ENCODE results near the gene SLC22A12.

Gene SLC22A12

GRCh38 chr11:64590763-64591221, at the start of gene SLC22A12:
Gene SLC22A12 (plus strand): TSS chr11:64591220. CDS start chr11:64591557, 337 bp downstream.
- Histone ChIP-seq H3K9me3 (ENCODE audit: control insufficient read depth in 1 of 2, low read length in 2 of 2) (peaks cover 9 to 20% of the 10 kb centered on the region in 2 donors), H3K36me3 (ENCODE audit: control insufficient read depth in 1 of 2, insufficient read depth in 2 of 2, low read length in 2 of 2) (no peaks in the 10 kb centered on the region), H3K4me1 (ENCODE audit: control insufficient read depth in 1 of 2, insufficient read depth in 2 of 2, low read length in 2 of 2) (no peaks in the 10 kb centered on the region), H3K27ac (ENCODE audit: low read length) (no peak within 1 kb of the TSS), H3K27me3 (ENCODE audit: low read depth, low read length) (no peaks in the 10 kb centered on the region), H3K4me3 (ENCODE audit: low read depth in 1 of 2, low read length in 2 of 2) (no peak within 1 kb of the TSS)

DNA sequence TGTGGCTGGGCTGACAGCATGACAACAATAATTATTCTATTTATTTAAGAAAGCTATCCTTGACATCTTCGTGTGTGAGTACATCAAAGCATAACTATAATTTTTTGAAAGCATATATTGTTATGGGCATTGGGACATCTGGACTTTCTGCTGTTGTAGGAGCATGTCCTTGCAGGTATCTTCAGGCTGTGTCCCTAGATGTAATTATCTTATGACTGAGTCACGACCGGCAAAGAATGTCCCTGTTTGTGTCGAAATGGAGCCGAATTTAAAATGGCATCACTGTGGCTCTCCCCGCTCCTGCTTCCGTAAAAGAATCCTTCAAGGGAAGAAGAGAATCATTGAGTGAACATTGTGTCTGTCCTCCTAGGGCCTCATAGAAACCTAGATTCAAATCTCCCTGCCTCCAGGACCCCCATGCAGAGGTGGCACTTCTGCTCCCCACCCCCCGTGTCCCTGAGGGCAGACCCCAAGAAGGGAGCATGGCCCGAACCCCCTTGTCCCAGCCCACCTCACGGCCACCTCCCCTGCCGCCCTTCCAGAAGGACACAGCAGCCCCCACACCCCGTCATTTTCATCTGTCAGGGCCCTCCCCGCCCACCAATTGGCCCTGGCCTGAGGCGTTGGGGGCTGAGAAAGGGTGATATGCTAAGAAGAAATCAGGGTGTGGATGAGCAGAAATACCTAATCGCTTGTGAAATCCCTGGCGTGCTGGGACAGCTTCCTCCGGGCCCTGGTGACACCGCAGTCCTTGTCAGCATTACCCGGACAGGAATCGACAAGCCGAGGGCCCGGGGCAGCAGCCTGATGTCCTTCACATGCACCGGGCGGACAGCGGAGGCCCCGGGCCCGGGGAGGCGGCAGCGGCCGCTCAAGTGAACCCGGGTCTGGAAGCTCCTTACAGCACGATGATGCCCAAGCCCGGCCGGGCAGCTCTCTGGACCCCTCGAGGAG, 48.6 kb upstream of the SLC22A12 start:
- Histone ChIP-seq H3K4me1 (ENCODE audit: control insufficient read depth in 1 of 2, insufficient read depth in 2 of 2, low read length in 2 of 2) (no peaks in the 10 kb centered on the region), H3K4me3 (ENCODE audit: low read depth in 1 of 2, low read length in 2 of 2) (no peak overlapping the region), H3K36me3 (ENCODE audit: control insufficient read depth in 1 of 2, insufficient read depth in 2 of 2, low read length in 2 of 2) (no peaks in the 10 kb centered on the region), H3K9me3 (ENCODE audit: control insufficient read depth in 1 of 2, low read length in 2 of 2) (no peaks in the 10 kb centered on the region), H3K27ac (ENCODE audit: low read length) (no peak overlapping the region), H3K27me3 (ENCODE audit: low read depth, low read length) (no peaks in the 10 kb centered on the region)

DNA sequence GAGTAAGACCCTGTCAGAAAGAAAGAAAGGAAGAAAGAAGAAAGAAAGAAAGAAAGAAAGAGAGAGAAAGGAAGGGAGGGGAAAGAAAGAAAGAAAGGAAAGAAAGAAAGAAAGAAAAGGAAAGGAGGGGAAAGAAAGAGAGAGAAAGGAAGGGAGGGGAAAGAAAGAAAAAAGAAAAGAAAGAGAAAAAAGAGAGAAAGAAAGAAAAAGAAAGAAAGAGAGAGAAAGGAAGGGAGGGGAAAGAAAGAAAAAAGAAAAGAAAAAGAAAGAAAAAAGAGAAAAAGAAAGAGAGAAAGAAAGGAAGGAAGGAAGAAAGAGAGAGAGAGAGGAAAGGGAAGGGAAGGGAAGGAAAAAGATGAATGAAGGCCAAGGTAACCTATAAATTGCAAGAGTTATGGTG, 47.2 kb upstream of the SLC22A12 start:
- Histone ChIP-seq H3K9me3 (ENCODE audit: control insufficient read depth in 1 of 2, low read length in 2 of 2) (no peaks in the 10 kb centered on the region), H3K27me3 (ENCODE audit: low read depth, low read length) (no peaks in the 10 kb centered on the region), H3K27ac (ENCODE audit: low read length) (no peak overlapping the region), H3K4me3 (ENCODE audit: low read depth in 1 of 2, low read length in 2 of 2) (no peak overlapping the region), H3K36me3 (ENCODE audit: control insufficient read depth in 1 of 2, insufficient read depth in 2 of 2, low read length in 2 of 2) (no peaks in the 10 kb centered on the region), H3K4me1 (ENCODE audit: control insufficient read depth in 1 of 2, insufficient read depth in 2 of 2, low read length in 2 of 2) (no peaks in the 10 kb centered on the region)

GRCh38 chr11:64544616-64545296, 46.3 kb upstream of the SLC22A12 start:
- no peaks in the 10 kb centered on the region for H3K36me3 ChIP-seq (ENCODE audit: control insufficient read depth in 1 of 2, insufficient read depth in 2 of 2, low read length in 2 of 2)
- H3K9me3 ChIP-seq (ENCODE audit: control insufficient read depth in 1 of 2, low read length in 2 of 2): no peaks in the 10 kb centered on the region
- no peaks in the 10 kb centered on the region for H3K4me1 ChIP-seq (ENCODE audit: control insufficient read depth in 1 of 2, insufficient read depth in 2 of 2, low read length in 2 of 2)
- H3K27me3 ChIP-seq (ENCODE audit: low read depth, low read length): no peaks in the 10 kb centered on the region
- no peak overlapping the region for H3K27ac ChIP-seq (ENCODE audit: low read length)
- no peak overlapping the region for H3K4me3 ChIP-seq (ENCODE audit: low read depth in 1 of 2, low read length in 2 of 2)

GRCh38 chr11:64545619-64546018, 45.4 kb upstream of the SLC22A12 start:
- H3K4me3 ChIP-seq (ENCODE audit: low read depth in 1 of 2, low read length in 2 of 2): no peak overlapping the region
- no peaks in the 10 kb centered on the region for H3K9me3 ChIP-seq (ENCODE audit: control insufficient read depth in 1 of 2, low read length in 2 of 2)
- no peaks in the 10 kb centered on the region for H3K36me3 ChIP-seq (ENCODE audit: control insufficient read depth in 1 of 2, insufficient read depth in 2 of 2, low read length in 2 of 2)
- no peaks in the 10 kb centered on the region for H3K27me3 ChIP-seq (ENCODE audit: low read depth, low read length)
- H3K4me1 ChIP-seq (ENCODE audit: control insufficient read depth in 1 of 2, insufficient read depth in 2 of 2, low read length in 2 of 2): no peaks in the 10 kb centered on the region
- no peak overlapping the region for H3K27ac ChIP-seq (ENCODE audit: low read length)

DNA sequence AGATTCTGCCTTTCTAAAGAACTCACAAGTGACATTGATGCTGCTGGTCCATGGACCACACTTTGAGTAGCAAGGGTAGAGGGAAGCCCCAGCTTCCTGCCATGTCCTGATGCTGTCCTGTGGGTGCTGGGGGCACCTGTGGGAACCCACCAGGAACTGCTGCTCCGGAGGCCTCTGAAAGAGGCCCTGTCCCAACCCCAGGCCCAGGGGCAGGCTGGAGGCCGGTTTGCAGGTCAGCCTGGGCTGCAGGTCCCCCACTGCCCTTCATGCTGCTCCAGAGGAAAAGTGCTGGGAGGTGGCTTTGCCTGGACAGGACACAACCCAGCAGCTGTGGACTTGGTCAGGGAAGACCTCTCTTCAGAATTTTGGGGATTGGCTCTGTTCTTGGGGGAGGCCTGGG, 44.8 kb upstream of the SLC22A12 start:
- H3K36me3 ChIP-seq (ENCODE audit: control insufficient read depth in 1 of 2, insufficient read depth in 2 of 2, low read length in 2 of 2): no peaks in the 10 kb centered on the region
- H3K4me3 ChIP-seq (ENCODE audit: low read depth in 1 of 2, low read length in 2 of 2): no peak overlapping the region
- H3K9me3 ChIP-seq (ENCODE audit: control insufficient read depth in 1 of 2, low read length in 2 of 2): no peaks in the 10 kb centered on the region
- no peak overlapping the region for H3K27ac ChIP-seq (ENCODE audit: low read length)
- no peaks in the 10 kb centered on the region for H3K4me1 ChIP-seq (ENCODE audit: control insufficient read depth in 1 of 2, insufficient read depth in 2 of 2, low read length in 2 of 2)
- no peaks in the 10 kb centered on the region for H3K27me3 ChIP-seq (ENCODE audit: low read depth, low read length)

DNA sequence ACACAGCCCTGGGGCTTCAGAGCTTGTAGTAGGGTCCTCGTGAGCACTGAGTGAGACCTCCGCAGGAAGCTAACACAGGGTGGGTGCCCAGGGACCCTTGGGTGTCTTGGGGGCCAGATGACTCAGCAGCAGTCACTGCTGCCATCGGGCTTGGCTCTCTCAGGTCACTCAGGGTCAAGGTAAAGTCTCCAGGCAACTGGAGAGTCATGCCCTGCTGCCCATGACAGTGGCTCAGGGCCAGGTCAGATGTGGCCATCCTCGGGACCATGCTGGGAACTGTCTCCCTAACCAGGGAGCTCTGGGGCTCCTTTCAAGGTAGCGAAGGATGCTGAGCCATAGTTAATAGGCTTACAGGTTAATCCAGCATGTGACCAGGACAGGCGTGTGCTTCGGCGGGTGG, 44.4 kb upstream of the SLC22A12 start:
- no peaks in the 10 kb centered on the region for H3K36me3 ChIP-seq (ENCODE audit: control insufficient read depth in 1 of 2, insufficient read depth in 2 of 2, low read length in 2 of 2)
- H3K27me3 ChIP-seq (ENCODE audit: low read depth, low read length): no peaks in the 10 kb centered on the region
- no peak overlapping the region for H3K4me3 ChIP-seq (ENCODE audit: low read depth in 1 of 2, low read length in 2 of 2)
- no peaks in the 10 kb centered on the region for H3K4me1 ChIP-seq (ENCODE audit: control insufficient read depth in 1 of 2, insufficient read depth in 2 of 2, low read length in 2 of 2)
- H3K27ac ChIP-seq (ENCODE audit: low read length): no peak overlapping the region
- H3K9me3 ChIP-seq (ENCODE audit: control insufficient read depth in 1 of 2, low read length in 2 of 2): no peaks in the 10 kb centered on the region

DNA sequence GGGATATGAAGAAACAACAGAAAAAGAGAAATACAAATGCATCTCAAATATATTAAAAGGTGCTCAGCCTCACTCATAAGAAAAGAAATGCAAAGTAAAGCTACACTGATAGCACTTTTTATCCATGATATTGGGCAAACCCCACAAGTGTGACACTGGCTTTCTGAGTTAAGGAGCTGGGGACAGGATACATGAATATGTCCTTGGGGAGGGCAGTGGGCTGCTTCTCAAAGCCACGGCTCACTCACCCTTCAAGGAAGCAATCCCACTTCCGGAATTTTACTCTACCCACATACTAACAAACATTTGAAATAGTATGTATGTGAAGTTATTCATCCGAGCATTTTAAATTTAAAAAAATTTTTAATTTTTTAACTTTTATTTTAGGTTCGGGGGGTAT, 41.1 kb upstream of the SLC22A12 start:
- Histone ChIP-seq H3K36me3 (ENCODE audit: control insufficient read depth in 1 of 2, insufficient read depth in 2 of 2, low read length in 2 of 2) (no peaks in the 10 kb centered on the region), H3K9me3 (ENCODE audit: control insufficient read depth in 1 of 2, low read length in 2 of 2) (no peaks in the 10 kb centered on the region)

GRCh38 chr11:64553554-64554201, 37.3 kb upstream of the SLC22A12 start:
- peaks cover 0 to 16% of the 10 kb centered on the region in 2 donors for H3K4me1 ChIP-seq (ENCODE audit: control insufficient read depth in 1 of 2, insufficient read depth in 2 of 2, low read length in 2 of 2)
- H3K36me3 ChIP-seq (ENCODE audit: control insufficient read depth in 1 of 2, insufficient read depth in 2 of 2, low read length in 2 of 2): no peaks in the 10 kb centered on the region
- no peaks in the 10 kb centered on the region for H3K27me3 ChIP-seq (ENCODE audit: low read depth, low read length)
- no peaks in the 10 kb centered on the region for H3K9me3 ChIP-seq (ENCODE audit: control insufficient read depth in 1 of 2, low read length in 2 of 2)
- H3K4me3 ChIP-seq (ENCODE audit: low read depth in 1 of 2, low read length in 2 of 2): no peak overlapping the region
- H3K27ac ChIP-seq (ENCODE audit: low read length): no peak overlapping the region

More for the DNA sequence above, 41.1 kb upstream of the SLC22A12 start:
- no peaks in the 10 kb centered on the region for H3K27me3 ChIP-seq (ENCODE audit: low read depth, low read length)
- H3K27ac ChIP-seq (ENCODE audit: low read length): no peak overlapping the region
- peaks cover 0 to 13% of the 10 kb centered on the region in 2 donors for H3K4me1 ChIP-seq (ENCODE audit: control insufficient read depth in 1 of 2, insufficient read depth in 2 of 2, low read length in 2 of 2)
- H3K4me3 ChIP-seq (ENCODE audit: low read depth in 1 of 2, low read length in 2 of 2): no peak overlapping the region

DNA sequence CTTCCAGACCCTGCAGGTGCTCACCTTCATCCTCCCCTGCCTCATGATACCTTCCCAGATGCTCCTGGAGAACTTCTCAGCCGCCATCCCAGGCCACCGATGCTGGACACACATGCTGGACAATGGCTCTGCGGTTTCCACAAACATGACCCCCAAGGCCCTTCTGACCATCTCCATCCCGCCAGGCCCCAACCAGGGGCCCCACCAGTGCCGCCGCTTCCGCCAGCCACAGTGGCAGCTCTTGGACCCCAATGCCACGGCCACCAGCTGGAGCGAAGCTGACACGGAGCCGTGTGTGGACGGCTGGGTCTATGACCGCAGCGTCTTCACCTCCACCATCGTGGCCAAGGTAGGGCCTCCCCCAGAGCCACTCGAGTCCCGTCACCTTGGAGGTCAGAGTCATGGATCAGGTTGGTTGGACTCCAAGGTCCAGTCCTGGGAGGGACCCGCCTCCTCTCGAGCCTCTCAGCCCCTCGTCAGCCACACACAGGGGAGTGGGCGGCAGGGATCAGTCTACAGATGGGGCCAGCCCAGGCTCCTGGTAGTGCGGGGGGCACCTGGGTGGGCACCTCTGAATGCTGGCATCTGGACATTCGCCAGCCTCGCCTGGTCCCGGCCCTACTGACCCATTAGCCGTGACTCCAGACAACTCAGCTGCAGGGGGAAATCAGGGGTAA, 34.8 kb upstream of the SLC22A12 start:
- Histone ChIP-seq H3K4me1 (ENCODE audit: control insufficient read depth in 1 of 2, insufficient read depth in 2 of 2, low read length in 2 of 2) (peaks cover 0 to 16% of the 10 kb centered on the region in 2 donors), H3K9me3 (ENCODE audit: control insufficient read depth in 1 of 2, low read length in 2 of 2) (no peaks in the 10 kb centered on the region), H3K27ac (ENCODE audit: low read length) (no peak overlapping the region), H3K27me3 (ENCODE audit: low read depth, low read length) (no peaks in the 10 kb centered on the region), H3K4me3 (ENCODE audit: low read depth in 1 of 2, low read length in 2 of 2) (no peak overlapping the region), H3K36me3 (ENCODE audit: control insufficient read depth in 1 of 2, insufficient read depth in 2 of 2, low read length in 2 of 2) (no peaks in the 10 kb centered on the region)
